K562 (cell line): ENCODE results near the gene LPIN2. TPM values are rescaled to one million over a fixed set of nuclear protein-coding genes. Genes with fewer than 3 reads are reported as not detected.

Experiments used
- CREB1 ChIP-seq, 2 experiments: sonication (generic) in 1 of 2; formaldehyde crosslinking in 1 of 2; IDR thresholded peaks; 2 replicates each; pipeline versions ENCODE4 v1.6.1 to v1.8.0; 2012 to 2022; ENCODE audit warnings: inconsistent platforms in 1 of 2, mild to moderate bottlenecking in 1 of 2, missing genetic modification reagents in 1 of 2, moderate library complexity in 1 of 2
- GABPA ChIP-seq: fragments of 200-800 bp; sonication (Bioruptor generic); conservative IDR thresholded peaks from 2 replicates; pipeline ENCODE4 v1.6.1; 2016; ENCODE audit warnings: low read depth, missing genetic modification characterization, missing compliant biosample characterization
- HNRNPK ChIP-seq: fragments of 200-400 bp; formaldehyde crosslinking; IDR thresholded peaks from one replicate; pipeline ENCODE4 v1.6.1; 2018; ENCODE audit warnings: mild to moderate bottlenecking, low read depth, low read length; ENCODE audit not compliant: poor library complexity, severe bottlenecking
- MAFG ChIP-seq: fragments of 450-650 bp; conservative IDR thresholded peaks from 2 replicates; pipeline ENCODE4 v1.6.1; 2016; ENCODE audit warnings: missing genetic modification characterization, missing compliant biosample characterization
- PHF8 ChIP-seq: fragments of 200-600 bp; sonication (generic); IDR thresholded peaks from 2 replicates; pipeline ENCODE4 v1.6.1; 2012; ENCODE audit warnings: mixed run types, mild to moderate bottlenecking, inconsistent platforms, low read length, moderate library complexity, borderline replicate concordance
- PPARD ChIP-seq: fragments of 250-450 bp; sonication (Bioruptor Pico); IDR thresholded peaks from 2 replicates; pipeline ENCODE4 v1.8.0; 2022; ENCODE audit warnings: inconsistent platforms, mild to moderate bottlenecking, moderate library complexity
- SNIP1 ChIP-seq: fragments of 450-650 bp; IDR thresholded peaks from 2 replicates; pipeline ENCODE4 v1.7.1; 2017; ENCODE audit warnings: low read depth, mild to moderate bottlenecking
- SRSF1 ChIP-seq: fragments of 200-400 bp; formaldehyde crosslinking; IDR thresholded peaks from 2 replicates; pipeline ENCODE4 v1.6.1; 2017; ENCODE audit warnings: mild to moderate bottlenecking, low read depth, low read length, moderate library complexity
- TRIM24 ChIP-seq, 2 experiments: fragments of 450-650 bp; IDR thresholded peaks; 2 replicates each; pipeline ENCODE4 v1.6.1; 2016
- TSC22D4 ChIP-seq: fragments of 450-650 bp; IDR thresholded peaks from 2 replicates; pipeline ENCODE4 v1.6.1; 2016; ENCODE audit warnings: missing genetic modification characterization, missing biosample characterization, control low read depth
- ZBTB40 ChIP-seq, 2 experiments: fragments of 450-650 bp in 1 of 2; sonication (generic) in 1 of 2; formaldehyde crosslinking in 1 of 2; IDR thresholded peaks; 2 replicates each; pipeline versions ENCODE4 v1.7.1 to v1.9.0; 2016 to 2022; ENCODE audit warnings: inconsistent platforms in 1 of 2, mild to moderate bottlenecking in 1 of 2, missing genetic modification reagents in 1 of 2
- ZNF436 ChIP-seq: fragments of 250-450, 450-650 bp; sonication (Bioruptor Pico); formaldehyde crosslinking; IDR thresholded peaks from 2 replicates; pipeline ENCODE4 v1.7.0; 2020; ENCODE audit warnings: mild to moderate bottlenecking
- ZNF766 ChIP-seq: fragments of 200-800 bp; sonication (Bioruptor generic); conservative IDR thresholded peaks from 2 replicates; pipeline ENCODE4 v1.6.1; 2016; ENCODE audit warnings: missing genetic modification characterization, missing compliant biosample characterization
- polyA plus RNA-seq, 8 experiments: library from polyadenylated mRNA; depleted of rRNA in 4 of 8; stranded (reverse) in 5 of 8; unstranded in 3 of 8; fragments of >200 nt; fragmentation: Nextera tagmentation in 2 of 8; fragmentation: Illumina TruSeq in 1 of 8; extraction: Ambion mirVana in 2 of 8; extraction: Trizol in 1 of 8; gene quantifications; 2 replicates each; pipeline versions ENCODE4 v1.2.1 to v1.2.3, GENCODE V29; 2011 to 2014; ENCODE audit warnings: inconsistent platforms in 1 of 8, missing spikeins in 1 of 8
- total RNA-seq, 7 experiments: library from RNA; depleted of rRNA in 6 of 7; stranded (reverse); fragments of >200 nt in 6 of 7; fragmentation: Illumina TruSeq in 2 of 7; extraction: Trizol in 2 of 7; gene quantifications; 2 replicates each; pipeline versions ENCODE4 v1.2.1 to v1.2.3, GENCODE V29; 2011 to 2021; ENCODE audit warnings: low replicate concordance in 1 of 7
- TF ChIP-seq, protein P1 (sequence below): fragments of 450-650 bp; IDR thresholded peaks from 2 replicates; pipeline ENCODE4 v1.6.1; 2018; ENCODE audit warnings: mild to moderate bottlenecking, low read depth; ENCODE audit not compliant: partially characterized antibody

The LPIN2 gene
- total and polyA plus RNA-seq, 9 of the 15 experiments (the other 6 are each of a cell fraction or from before 2014, with no cell fraction given), result 5.2 to 34.8 (median 24.6) TPM

GRCh38 chr18:3012136-3013023, 564 bp downstream of the LPIN2 start (continued):
- TF ChIP-seq ZBTB40 (IDR thresholded peaks at IDR 0.05), result peak; percentile 75
- no peak for TF ChIP-seq ZBTB40 (CRISPR knock-in tag; IDR thresholded peaks at IDR 0.05)
- peak; percentile 85; the same call in 1 of the 2 replicates for TF ChIP-seq PHF8
- TF ChIP-seq MAFG (tag), result no peak
- TF ChIP-seq GABPA (tag), result no peak
- no peak for TF ChIP-seq CREB1 (IDR thresholded peaks at IDR 0.05)
- no peak for TF ChIP-seq CREB1 (CRISPR knock-in tag; IDR thresholded peaks at IDR 0.05)
- TF ChIP-seq PPARD, result no peak
- TF ChIP-seq SNIP1, result no peak
- TF ChIP-seq TRIM24 (IDR thresholded peaks at IDR 0.05), result no peak
- no peak for TF ChIP-seq HNRNPK
- TF ChIP-seq ZNF766, result no peak
- TF ChIP-seq ZNF436 (CRISPR knock-in tag), result 0 out of 2 replicates have a peak, but pooled peaks have one; percentile 20
- TF ChIP-seq TSC22D4 (tag), result no peak
- TF ChIP-seq, protein P1, sequence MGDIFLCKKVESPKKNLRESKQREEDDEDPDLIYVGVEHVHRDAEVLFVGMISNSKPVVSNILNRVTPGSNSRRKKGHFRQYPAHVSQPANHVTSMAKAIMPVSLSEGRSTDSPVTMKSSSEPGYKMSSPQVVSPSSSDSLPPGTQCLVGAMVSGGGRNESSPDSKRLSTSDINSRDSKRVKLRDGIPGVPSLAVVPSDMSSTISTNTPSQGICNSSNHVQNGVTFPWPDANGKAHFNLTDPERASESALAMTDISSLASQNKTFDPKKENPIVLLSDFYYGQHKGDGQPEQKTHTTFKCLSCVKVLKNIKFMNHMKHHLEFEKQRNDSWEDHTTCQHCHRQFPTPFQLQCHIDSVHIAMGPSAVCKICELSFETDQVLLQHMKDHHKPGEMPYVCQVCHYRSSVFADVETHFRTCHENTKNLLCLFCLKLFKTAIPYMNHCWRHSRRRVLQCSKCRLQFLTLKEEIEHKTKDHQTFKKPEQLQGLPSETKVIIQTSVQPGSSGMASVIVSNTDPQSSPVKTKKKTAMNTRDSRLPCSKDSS, result no peak
- no peak for TF ChIP-seq SRSF1
